Mucosa of gallbladder (tissue), 1 donor: ENCODE data around the gene NT5DC3. TPM values are rescaled to one million over a fixed set of nuclear protein-coding genes. Genes with fewer than 3 reads are reported as not detected.
A peak's percentile ranks its signal among the peaks of the same experiment; 100 is the strongest.
"Not testable (repeated sequence)": the region's sequence is repeated elsewhere in the genome, so short reads cannot be mapped to it uniquely, and the experiment has no call there.

Experiments
- DNase-seq: peaks from one replicate; pipeline ENCODE4 v3.0.0-alpha.2; 2020; ENCODE audit warnings: low spot score
- total RNA-seq: library from RNA; stranded (reverse); gene quantifications from one replicate; pipeline ENCODE4 v1.2.1, GENCODE V29; 2021
- donor health status: DM: no; HTN: no; CAD: no.

Gene NT5DC3
- total RNA-seq, 1 donor from 2014 or later: 17.0 TPM

DNA sequence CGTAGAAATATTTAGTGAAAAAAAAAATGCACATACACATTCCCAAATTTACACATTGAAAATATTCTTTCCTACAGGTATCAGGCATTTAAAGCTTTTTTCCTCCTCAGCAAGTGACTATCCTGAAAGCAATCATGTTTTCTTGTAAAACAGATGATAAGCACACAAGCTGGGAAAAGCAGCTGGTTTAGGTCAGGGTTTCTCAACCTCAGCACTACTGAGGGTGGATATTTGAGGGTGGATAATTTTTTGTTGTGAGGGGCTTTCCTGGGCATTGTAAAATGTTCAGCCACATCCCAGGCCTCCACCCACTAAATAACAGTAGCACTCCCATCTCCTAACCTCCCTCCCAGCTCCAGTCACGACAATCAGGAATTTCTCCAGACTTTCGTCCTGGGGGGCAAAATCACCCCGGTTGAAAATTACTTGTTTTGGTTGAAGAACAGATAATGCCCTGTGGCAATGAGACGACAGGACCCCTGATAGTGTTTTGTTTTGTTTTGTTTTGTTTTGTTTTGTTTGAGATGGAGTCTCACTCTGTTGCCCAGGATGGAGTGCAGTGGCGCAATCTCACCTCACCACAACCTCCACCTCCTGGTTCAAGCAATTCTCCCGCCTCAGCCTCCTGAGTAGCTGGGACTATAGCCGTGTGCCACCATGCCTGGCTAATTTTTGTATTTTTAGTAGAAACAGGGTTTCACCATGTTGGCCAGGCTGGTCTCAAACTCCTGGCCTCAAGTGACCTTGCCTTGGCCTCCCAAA is 15.0 kb upstream of the NT5DC3 start:
- no peak for DNase-seq

DNA sequence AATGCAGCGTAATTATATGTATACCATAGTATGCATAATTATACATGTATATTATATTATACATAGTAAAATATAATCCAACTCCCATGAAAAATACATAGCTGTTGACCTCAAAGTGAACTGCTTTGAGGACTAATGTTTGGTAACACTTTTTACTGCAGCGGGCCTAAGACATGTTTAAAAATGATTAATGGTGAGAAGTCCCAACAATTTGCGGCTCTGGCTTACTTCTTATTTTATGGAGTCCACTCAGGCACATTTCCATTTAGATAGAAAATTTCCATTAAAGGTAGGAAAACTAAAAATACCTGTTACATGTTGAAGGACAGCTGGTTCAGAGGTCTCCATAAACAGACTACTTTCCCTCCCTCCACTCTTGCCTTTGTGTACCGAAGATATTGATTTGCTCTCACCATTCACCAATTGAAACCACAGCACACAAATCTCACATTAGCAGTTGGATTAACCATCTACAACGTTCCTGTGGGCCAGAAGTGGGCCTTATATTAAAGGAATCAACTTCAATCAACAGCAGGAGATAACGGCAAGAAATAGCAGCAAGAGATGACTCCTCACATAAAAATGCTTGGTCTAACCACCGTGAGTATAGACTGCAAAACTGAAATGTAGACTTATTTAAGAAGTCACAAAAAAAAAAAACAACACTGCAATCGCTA is 14.1 kb upstream of the NT5DC3 start:
- DNase-seq: peak; percentile 34

DNA sequence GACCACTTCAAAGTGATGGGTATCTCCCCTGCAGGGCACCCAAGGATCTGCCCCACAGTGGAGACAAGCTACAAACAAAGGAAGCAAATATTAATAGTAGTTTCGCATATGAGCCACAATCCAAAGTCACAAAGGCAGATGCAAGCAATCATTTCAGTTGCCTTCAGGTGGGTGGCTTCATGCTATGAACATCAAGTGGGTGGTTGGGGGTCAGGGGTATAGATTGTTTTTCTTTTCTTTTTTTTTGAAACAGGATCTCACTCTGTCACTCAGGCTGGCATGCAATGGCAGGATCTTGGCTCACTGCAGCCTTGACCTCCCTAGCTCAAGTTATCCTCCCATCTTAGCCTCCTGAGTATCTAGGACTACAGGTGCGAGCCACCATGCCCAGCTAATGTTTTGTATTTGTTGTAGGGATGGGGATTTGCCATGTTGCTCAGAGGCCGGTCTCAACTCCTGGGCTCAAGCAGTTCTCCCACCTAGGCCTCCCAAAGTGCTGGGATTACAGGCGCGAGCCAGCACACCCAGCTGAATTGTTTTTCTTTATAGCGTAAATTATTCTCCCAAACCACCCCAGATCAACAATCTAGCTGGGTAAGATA is 13.4 kb upstream of the NT5DC3 start:
- DNase-seq: no peak

DNA sequence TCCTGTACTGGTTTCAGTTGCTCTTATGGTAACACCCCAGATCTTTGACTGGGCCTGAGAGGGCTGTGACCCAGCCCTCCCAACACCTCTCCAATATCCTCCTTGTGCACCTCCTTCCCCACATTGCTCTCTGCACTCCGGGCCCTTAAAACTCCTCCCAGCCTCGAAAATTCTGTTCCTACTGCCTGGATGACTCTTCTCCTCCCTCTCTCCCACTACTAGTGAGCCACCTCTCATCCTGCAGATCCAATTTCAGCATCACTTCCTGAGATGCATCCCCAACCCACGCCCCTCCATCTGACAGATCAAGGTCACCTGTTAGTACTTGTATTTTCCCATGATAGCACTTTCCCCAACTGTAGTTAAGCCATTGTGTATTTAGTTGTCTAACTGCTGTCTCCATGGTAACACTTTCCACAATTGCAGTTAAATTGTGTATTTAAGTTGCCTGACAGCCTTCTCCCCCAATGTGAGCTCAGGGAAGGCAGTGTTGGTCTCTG is 11.5 kb upstream of the NT5DC3 start:
- DNase-seq: no peak

DNA sequence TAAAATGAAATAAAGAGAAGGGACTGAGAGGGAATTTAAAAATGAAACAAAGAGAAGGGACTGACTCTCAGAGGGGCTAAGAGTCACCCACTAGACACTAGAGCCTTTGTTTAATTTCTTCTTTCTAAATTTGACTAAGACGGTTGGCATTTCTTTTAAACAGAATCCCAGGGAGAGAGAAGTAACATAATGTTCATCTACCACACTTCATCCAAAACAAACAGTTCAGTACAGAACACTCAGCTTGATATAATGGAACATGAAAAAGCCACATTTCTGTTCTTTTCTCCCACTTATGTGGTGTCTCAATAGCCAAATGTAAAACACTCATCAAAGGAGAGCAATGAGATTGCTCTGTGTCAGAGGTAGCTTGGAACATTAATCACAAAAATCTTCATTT is 10.1 kb upstream of the NT5DC3 start:
- no peak for DNase-seq

DNA sequence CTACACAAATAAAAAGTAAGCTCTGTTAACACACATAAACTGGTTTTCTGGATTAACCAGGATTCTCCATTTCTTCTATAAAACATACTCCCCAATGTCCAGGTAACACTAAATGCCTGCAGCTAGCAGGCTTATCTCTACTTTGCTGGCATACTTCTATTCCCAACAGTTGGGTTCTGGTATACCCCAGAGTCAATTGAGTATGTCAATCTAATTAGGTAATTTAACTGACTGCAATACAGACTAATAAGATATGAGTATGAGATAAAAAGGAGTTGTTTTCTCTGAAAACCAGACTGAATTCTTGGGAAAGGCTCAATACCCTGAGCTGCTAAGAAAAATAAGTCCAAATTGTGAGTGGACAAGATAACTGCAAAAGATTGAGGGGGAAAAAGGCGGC is 9.4 kb upstream of the NT5DC3 start:
- no peak for DNase-seq

DNA sequence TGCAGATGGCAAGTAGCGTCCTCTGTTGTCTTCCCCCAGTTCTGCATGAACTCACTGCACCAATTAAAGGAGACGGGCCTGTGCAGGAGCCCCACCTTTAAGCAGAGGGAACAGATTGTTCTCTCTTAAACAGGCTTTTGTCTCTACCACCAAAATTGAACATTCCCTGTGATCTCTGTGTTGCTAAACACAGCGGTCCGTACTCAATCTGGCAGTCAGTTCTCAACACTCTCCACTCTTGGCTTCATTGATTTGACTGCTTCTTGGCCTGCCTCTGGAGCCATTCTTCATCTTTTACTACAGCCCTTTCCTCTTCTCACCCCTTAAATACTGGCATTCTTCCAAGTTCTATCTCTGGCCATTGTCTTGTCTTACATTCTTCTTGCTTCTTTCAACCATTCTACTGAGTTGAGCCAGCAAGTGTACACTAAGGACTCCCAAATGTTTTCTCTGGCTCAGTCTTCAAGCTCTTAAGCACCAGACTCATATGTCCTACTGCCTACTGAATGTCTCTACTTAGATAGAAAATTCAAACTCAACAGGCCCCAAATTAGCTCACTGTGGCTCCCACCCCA is 8.0 kb upstream of the NT5DC3 start:
- DNase-seq: no peak

DNA sequence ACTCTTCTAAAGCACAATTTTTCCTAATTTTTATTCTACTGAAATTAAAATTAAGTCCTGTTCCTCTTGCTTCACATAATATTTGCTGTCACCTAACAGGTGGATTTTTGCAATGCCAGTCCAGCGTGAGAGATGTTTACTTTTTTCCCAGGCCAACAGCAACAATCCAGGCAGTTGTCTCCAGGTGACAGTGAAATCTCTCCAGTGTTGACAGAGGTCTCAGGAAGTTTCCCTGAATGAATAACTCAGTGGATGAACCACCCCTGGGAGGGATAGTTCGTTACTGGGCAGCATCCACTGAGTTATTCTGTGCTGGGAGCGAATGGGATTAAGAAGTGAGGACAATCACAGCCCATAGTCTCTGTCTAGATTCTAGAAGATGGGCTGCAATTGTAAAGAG is 7.1 kb upstream of the NT5DC3 start:
- peak; percentile 53 for DNase-seq

DNA sequence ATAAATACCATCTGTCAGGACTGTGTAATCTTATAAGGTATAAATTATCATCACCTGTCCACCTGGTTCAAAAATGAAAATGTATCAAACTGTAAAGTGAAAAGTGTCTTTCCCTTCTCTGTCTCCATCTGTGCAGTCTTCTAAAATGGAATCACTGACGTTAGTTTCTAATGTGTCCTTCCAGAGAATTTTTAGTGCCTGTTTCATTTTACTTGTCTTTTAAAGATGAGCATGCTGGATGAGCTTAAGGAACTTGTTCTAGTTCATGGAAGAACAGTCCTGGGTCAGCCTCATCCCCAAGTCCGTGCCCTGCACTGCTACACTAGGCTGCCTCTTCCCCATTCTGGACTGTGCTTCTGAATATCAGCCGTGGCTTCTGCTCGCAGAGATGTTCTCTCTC is 5.4 kb upstream of the NT5DC3 start:
- DNase-seq: no peak

DNA sequence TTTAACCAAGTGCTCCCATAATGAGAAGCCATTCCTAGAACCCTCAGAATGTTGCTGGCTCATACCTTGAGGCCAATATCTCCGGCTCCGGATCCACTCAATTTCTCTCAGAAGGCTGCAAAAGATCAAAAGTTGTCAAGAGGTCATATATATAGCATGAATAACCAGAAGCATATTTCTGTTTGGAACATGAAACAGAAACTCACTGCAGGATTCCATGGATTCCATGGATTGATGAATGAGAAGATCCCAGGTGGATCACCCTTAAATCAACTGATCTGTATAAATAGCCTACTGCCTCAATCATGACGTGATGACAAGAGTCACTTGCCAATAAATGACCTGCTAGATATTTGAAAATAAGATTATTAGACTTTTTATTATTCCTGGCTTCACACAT is 3.3 kb upstream of the NT5DC3 start:
- DNase-seq: no peak

DNA sequence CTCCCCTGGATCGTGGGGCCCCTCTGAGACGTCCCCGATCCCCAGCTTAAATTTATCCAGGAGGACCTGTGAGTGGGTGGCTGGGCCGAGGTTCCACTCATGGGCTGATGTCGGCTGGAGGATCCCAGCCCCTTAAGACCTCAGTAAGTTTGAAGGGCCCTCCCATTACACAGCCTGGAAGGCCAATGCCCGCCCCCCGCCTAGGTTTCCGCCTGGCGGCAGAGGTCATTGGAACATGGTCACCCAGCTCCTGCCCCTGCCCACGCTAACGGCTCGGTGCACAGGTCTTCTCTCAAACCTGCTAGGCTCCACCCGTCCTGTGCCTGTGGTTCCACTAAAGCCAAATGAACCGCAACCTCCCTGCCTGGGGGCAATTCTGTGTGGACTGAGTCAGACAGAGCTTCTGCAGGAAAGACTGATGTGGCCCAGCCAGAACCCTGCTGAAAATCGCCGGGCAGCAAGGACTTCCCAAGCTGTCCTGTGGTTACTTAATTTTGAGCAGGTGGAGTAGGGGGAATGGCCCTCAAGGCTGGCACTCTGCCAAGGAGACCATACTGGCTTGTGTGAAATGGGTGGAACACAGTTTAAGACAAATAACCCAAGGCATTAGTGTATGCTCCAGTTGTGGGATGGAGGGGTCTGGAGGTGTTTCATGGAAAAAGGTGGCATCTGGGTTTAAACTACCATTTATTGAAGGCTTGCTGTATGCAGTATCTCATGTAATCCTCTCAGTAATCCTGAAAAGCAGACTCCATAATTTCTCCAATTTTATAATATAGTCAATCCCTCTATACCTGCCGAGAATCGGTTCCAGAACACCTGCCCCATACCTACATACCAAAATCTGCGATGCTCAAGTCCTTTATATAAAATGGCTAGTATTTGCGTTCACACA is 903 bp upstream of the NT5DC3 start:
- DNase-seq: peak; percentile 13

DNA sequence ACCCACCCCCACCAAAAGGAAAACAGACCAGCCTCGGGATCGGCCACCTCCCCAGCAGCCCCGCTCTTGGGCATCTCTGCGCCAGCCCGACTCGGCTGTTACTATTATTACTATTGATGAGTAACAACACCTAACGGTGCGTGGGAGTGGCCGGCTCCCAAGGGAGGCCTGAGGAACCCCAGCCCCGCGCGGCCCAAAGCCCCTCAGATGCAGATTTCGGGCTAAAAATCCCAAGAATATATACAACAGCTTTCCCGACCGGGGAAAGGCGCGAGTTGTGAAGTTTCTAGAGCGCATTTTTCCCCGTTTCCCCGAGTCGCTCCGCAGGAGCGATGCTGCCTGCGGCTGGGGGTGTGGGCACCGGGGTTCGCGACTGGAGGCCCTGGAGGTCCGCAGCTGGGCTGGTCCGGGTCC is 565 bp downstream of the NT5DC3 start:
- DNase-seq: no peak

DNA sequence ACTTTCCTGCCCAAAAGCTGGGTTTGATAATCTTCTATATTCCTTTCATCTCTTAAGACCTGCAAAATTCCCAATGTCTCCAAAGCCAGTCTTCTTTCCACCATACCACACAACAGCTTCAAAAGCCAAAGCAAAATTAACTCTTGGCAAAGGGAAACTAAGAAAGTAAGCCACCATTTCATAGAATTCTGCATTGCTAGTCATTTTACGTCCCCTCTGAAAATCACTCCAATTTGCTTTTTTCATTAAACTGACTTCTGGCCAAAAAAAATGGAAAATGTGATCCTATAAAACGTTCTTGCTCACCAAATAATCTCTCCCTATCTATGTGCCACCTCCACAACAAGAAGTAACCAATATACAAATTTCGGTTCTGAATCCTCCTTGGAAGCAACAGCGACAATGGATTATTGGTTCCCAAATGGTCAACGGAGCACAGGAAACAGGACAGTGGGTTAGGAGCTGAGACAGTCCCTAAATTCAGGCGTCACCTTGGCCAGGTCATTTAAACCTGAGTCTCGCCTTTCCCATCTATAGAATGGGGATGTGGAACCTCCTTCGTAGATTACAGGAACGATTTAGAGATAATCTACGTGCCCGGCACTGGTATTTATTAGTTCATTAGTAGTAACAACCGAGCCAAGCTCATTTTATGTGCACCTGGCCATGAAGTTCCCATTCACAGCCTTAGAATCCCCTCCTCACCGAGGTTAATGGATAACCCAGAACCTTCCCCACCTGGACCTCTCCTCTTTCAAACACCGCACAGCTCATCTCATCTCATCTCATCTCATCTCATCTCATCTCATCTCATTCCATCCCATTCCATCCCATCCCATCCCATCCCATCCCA is 1.2 kb downstream of the NT5DC3 start:
- DNase-seq: no peak

DNA sequence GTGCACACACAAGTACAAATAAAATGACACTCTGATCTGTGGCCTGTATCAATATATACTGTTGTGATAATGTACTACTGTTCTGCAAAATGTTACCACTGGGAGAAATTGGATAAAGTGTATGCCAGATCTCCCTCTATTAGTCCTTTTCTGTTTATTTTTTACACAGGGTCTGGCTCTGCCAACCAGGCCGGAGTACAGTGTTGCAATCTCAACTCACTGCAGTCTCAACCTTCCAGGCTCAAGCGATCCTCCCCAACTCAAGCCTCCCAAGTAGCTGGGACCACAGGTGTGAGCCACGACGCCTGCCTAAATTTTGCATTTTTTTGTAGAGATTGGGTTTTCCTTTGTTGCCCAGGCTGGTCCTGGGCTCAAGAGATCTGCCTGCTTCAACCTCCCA is 1.9 kb downstream of the NT5DC3 start:
- no peak for DNase-seq

DNA sequence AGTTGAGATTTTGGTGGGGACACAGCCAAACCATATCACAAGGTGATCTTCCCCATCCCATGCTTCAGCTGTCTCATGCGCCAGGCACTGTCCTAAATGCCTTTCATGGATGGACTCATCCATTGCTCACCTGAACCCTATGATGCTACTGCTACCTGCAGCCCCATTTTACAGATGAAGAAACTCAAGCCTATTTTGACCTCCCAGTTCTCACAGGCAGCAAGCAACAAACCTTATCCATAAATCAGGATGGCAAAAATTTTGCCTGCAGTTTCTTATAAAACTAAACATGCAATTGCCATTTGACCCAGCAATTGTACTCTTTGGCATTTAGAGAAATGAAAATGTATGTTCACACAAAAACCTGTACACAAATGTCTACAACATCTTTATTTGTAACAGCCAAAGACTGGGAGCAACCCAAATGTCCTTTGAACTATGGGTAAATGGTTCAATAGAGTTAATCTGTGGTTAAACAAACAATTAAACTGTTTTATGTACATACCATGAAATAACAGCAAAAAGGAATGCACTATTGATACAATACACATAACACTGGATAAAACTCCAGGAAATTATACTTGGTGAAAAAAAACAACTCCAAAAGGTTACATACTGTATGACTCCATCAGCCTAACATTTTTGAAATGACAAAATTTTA is 2.6 kb downstream of the NT5DC3 start:
- no peak for DNase-seq

DNA sequence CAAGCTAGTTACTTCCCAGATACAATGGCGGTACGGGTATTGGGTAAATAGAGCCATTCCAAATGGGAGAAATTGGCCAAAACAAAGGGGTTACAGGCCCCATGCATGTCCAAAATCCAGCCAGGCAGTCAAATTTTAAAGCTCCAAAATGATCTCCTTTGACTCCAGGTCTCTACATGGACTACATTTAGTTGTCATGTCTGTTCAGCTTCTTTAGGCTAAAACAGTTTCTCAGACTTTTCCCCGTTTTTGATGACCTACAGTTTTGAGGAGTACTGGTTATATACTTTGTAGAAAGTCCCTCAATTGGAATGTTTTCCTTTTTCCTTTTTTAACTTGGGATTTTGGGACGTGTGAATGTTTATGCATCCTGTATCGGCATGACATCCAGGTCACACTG is 4.7 kb downstream of the NT5DC3 start:
- DNase-seq: no peak

DNA sequence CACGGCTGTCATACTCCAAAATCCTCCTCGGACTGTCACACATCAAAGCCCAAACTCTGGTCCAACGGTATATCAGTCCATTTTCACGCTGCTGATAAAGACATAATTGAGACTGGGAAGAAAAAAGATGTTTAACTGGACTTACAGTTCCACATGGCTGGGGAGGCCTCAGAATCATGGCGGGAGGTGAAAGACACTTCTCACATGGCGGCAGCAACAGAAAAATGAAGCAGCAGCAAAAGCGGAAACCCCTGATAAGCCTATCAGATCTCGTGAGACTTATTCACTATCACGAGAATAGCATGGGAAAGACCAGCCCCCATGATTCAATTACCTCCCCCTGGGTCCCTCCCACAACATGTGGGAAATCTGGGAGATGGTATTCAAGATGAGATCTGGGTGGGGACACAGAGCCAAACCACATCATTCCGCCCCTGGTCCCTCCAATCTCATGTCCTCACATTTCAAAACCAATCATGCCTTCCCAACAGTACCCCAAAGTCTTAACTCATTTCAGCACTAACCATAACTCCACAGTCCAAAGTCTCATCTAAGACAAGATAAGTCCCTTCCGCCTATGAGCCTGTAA is 5.2 kb downstream of the NT5DC3 start:
- not testable (repeated sequence) for DNase-seq

DNA sequence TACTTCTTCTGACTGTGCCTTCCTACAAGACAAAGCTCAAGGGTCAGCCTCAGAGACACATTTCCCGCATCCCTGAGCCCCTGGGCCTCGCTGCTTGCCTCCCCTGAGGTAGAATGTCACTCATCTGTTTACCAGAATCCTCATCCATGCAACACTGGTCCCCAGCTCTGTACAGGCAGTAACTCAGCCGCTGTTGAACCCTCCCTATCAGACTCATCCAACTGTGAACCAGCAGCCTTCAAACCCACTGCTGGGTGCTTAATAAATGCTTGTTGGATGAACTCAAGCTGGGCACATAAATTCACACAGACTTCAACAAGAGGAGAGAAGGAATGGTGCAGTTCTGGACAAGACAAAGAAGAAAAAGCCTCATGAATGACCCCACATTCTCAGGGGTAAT is 6.1 kb downstream of the NT5DC3 start:
- no peak for DNase-seq

DNA sequence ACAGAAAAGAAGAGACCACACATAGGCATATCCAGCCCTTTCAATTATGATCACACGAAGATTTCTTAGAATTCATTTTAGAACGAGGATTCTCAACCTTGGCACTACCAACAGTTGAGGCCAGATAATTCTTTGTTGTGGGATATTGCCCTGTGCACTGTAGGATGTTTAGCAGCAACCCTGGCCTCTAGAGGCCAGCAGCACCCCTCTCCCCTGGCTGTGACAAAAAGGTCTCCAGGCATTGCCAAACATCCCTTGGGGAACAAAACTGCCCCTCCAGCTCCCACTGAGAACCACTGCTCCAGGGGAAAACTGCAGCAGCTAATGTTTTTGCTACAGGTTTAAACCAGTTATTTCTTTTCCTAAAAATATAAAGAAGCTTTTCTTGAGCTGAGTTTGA is 7.1 kb downstream of the NT5DC3 start:
- no peak for DNase-seq
